K562 (cell line): ENCODE measurements around the gene PNMT. TPM values are rescaled to one million over a fixed set of nuclear protein-coding genes. Genes with fewer than 3 reads are reported as not detected.

Experiments used
- CBFB ChIP-seq: sonication (generic); formaldehyde crosslinking; IDR thresholded peaks from 2 replicates; pipeline ENCODE4 v1.4.0; 2020; ENCODE audit warnings: mild to moderate bottlenecking, missing genetic modification reagents
- ELF4 ChIP-seq: fragments of 450-650 bp; formaldehyde crosslinking; IDR thresholded peaks from 2 replicates; pipeline ENCODE4 v1.4.0; 2022; ENCODE audit warnings: missing genetic modification characterization
- FOXM1 ChIP-seq, 2 experiments: fragments of 450-650 bp in 1 of 2; sonication (generic) in 1 of 2; formaldehyde crosslinking in 1 of 2; IDR thresholded peaks; 2 replicates each; pipeline versions ENCODE4 v1.6.1 to v1.9.0; 2017 to 2022; ENCODE audit warnings: low read depth in 2 of 2, mild to moderate bottlenecking in 2 of 2, missing genetic modification reagents in 1 of 2, moderate library complexity in 1 of 2
- FOXO4 ChIP-seq: fragments of 450-650 bp; formaldehyde crosslinking; IDR thresholded peaks from 2 replicates; pipeline ENCODE4 v1.4.0; 2020; ENCODE audit warnings: mild to moderate bottlenecking, moderate library complexity
- HNRNPL ChIP-seq: fragments of 200-400 bp; formaldehyde crosslinking; IDR thresholded peaks from 2 replicates; pipeline ENCODE4 v1.6.1; 2017; ENCODE audit warnings: low read depth, mild to moderate bottlenecking, low read length
- ILF3 ChIP-seq: fragments of 450-650 bp; IDR thresholded peaks from 2 replicates; pipeline ENCODE4 v1.6.1; 2018; ENCODE audit warnings: antibody characterized with exemption, mild to moderate bottlenecking, moderate library complexity, borderline replicate concordance
- JUN ChIP-seq, 2 experiments: sonication (generic) in 1 of 2; formaldehyde crosslinking in 1 of 2; IDR thresholded peaks; 2 replicates each; pipeline versions ENCODE4 v1.6.1 to v1.8.0; 2012 to 2022; ENCODE audit warnings: borderline replicate concordance in 2 of 2, mild to moderate bottlenecking in 2 of 2, improper control_type of control experiment in 1 of 2, low read depth in 1 of 2, low read length in 1 of 2, missing genetic modification reagents in 1 of 2
- MCM7 ChIP-seq, 2 experiments: fragments of 450-650 bp; IDR thresholded peaks; 2 replicates each; pipeline ENCODE4 v1.6.1; 2016 to 2018
- MEF2A ChIP-seq: IDR thresholded peaks from 2 replicates; pipeline ENCODE4 v1.6.1; 2011; ENCODE audit warnings: low read depth, mild to moderate bottlenecking, low read length, moderate library complexity; ENCODE audit not compliant: control insufficient read depth
- TAF7 ChIP-seq: fragments of 450-650 bp; IDR thresholded peaks from 2 replicates; pipeline ENCODE4 v1.6.1; 2016; ENCODE audit warnings: missing genetic modification characterization, missing compliant biosample characterization
- THAP12 ChIP-seq: fragments of 250-450 bp; sonication (Bioruptor Pico); IDR thresholded peaks from 2 replicates; pipeline ENCODE4 v1.9.0; 2021; ENCODE audit warnings: mild to moderate bottlenecking, inconsistent platforms
- U2AF1 ChIP-seq: fragments of 200-400 bp; formaldehyde crosslinking; optimal IDR thresholded peaks from 2 replicates; pipeline ENCODE3; 2017; ENCODE audit warnings: mild to moderate bottlenecking, low read depth, low read length, moderate library complexity
- YBX1 ChIP-seq: fragments of 450-650 bp; IDR thresholded peaks from 2 replicates; pipeline ENCODE4 v1.7.1; 2016; ENCODE audit warnings: mild to moderate bottlenecking
- ZBED1 ChIP-seq: IDR thresholded peaks from 2 replicates; pipeline ENCODE4 v1.6.1; 2014
- ZNF695 ChIP-seq: fragments of 450-650 bp; formaldehyde crosslinking; IDR thresholded peaks from 2 replicates; pipeline ENCODE4 v1.4.0; 2020; ENCODE audit warnings: mild to moderate bottlenecking, moderate library complexity
- ZNF699 ChIP-seq: fragments of 250-450 bp; sonication (Bioruptor Pico); IDR thresholded peaks from 2 replicates; pipeline ENCODE4 v1.8.0; 2021; ENCODE audit warnings: mild to moderate bottlenecking, moderate library complexity; ENCODE audit not compliant: insufficient replicate concordance
- polyA plus RNA-seq, 8 experiments: library from polyadenylated mRNA; depleted of rRNA in 4 of 8; stranded (reverse) in 5 of 8; unstranded in 3 of 8; fragments of >200 nt; fragmentation: Nextera tagmentation in 2 of 8; fragmentation: Illumina TruSeq in 1 of 8; extraction: Ambion mirVana in 2 of 8; extraction: Trizol in 1 of 8; gene quantifications; 2 replicates each; pipeline versions ENCODE4 v1.2.1 to v1.2.3, GENCODE V29; 2011 to 2014; ENCODE audit warnings: inconsistent platforms in 1 of 8, missing spikeins in 1 of 8
- total RNA-seq, 7 experiments: library from RNA; depleted of rRNA in 6 of 7; stranded (reverse); fragments of >200 nt in 6 of 7; fragmentation: Illumina TruSeq in 2 of 7; extraction: Trizol in 2 of 7; gene quantifications; 2 replicates each; pipeline versions ENCODE4 v1.2.1 to v1.2.3, GENCODE V29; 2011 to 2021; ENCODE audit warnings: low replicate concordance in 1 of 7
- TF ChIP-seq, protein P1 (sequence below): fragments of 450-650 bp; IDR thresholded peaks from 2 replicates; pipeline ENCODE4 v1.6.1; 2016; ENCODE audit warnings: borderline replicate concordance
- TF ChIP-seq, protein P2 (sequence below): sonication (generic); formaldehyde crosslinking; IDR thresholded peaks from 2 replicates; pipeline ENCODE4 v1.8.0; 2023; ENCODE audit warnings: mild to moderate bottlenecking, missing genetic modification reagents

Gene PNMT
- total and polyA plus RNA-seq, 9 of the 15 experiments (the other 6 are each of a cell fraction or from before 2014, with no cell fraction given): 0.55 to 18.1 (median 5.8) TPM

DNA sequence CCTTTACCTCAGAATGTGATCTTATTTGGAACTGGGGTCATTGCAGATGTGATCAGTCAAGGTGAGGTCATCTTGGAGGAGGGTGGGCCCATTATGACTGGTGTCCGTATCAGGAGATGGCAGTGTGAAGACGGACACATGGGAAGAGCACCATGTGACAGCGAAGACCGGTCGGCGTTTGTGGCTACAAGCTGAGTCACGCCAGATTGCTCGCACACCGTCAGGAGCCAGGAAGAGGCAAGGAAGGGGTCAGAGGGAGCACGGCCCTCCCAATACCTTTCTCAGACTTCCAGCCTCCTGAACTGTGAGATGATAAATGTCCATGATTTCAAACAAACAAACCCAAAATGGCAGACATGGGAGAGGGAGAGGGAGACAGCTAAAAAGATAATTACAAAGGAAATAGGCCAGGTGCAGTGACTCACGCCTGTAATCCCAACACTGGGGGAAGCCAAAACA lies 18.1 kb upstream of the PNMT start (continued):
- TF ChIP-seq FOXM1 (IDR thresholded peaks at IDR 0.05; ENCODE audit: low read depth) (no peak), FOXM1 (CRISPR knock-in tag; IDR thresholded peaks at IDR 0.05; ENCODE audit: low read depth) (no peak), ELF4 (CRISPR knock-in tag) (peak; percentile 78; the same call in 1 of the 2 replicates), U2AF1 (no peak), THAP12 (CRISPR knock-in tag) (no peak), ZBED1 (no peak), TAF7 (tag) (no peak), JUN (IDR thresholded peaks at IDR 0.05; ENCODE audit: borderline replicate concordance, low read depth, low read length) (peak; percentile 90), JUN (CRISPR knock-in tag; IDR thresholded peaks at IDR 0.05; ENCODE audit: borderline replicate concordance) (no peak), FOXO4 (CRISPR knock-in tag) (no peak), YBX1 (no peak), MCM7 (IDR thresholded peaks at IDR 0.05) (no peak; a peak in 1 of 4 replicates), CBFB (no peak), ILF3 (no peak), ZNF695 (CRISPR knock-in tag) (no peak), HNRNPL (no peak), ZNF699 (CRISPR knock-in tag) (no peak), MEF2A (no peak)
- TF ChIP-seq, protein P1, sequence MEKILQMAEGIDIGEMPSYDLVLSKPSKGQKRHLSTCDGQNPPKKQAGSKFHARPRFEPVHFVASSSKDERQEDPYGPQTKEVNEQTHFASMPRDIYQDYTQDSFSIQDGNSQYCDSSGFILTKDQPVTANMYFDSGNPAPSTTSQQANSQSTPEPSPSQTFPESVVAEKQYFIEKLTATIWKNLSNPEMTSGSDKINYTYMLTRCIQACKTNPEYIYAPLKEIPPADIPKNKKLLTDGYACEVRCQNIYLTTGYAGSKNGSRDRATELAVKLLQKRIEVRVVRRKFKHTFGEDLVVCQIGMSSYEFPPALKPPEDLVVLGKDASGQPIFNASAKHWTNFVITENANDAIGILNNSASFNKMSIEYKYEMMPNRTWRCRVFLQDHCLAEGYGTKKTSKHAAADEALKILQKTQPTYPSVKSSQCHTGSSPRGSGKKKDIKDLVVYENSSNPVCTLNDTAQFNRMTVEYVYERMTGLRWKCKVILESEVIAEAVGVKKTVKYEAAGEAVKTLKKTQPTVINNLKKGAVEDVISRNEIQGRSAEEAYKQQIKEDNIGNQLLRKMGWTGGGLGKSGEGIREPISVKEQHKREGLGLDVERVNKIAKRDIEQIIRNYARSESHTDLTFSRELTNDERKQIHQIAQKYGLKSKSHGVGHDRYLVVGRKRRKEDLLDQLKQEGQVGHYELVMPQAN: peak; percentile 74; the same call in 1 of the 2 replicates
- TF ChIP-seq, protein P2, sequence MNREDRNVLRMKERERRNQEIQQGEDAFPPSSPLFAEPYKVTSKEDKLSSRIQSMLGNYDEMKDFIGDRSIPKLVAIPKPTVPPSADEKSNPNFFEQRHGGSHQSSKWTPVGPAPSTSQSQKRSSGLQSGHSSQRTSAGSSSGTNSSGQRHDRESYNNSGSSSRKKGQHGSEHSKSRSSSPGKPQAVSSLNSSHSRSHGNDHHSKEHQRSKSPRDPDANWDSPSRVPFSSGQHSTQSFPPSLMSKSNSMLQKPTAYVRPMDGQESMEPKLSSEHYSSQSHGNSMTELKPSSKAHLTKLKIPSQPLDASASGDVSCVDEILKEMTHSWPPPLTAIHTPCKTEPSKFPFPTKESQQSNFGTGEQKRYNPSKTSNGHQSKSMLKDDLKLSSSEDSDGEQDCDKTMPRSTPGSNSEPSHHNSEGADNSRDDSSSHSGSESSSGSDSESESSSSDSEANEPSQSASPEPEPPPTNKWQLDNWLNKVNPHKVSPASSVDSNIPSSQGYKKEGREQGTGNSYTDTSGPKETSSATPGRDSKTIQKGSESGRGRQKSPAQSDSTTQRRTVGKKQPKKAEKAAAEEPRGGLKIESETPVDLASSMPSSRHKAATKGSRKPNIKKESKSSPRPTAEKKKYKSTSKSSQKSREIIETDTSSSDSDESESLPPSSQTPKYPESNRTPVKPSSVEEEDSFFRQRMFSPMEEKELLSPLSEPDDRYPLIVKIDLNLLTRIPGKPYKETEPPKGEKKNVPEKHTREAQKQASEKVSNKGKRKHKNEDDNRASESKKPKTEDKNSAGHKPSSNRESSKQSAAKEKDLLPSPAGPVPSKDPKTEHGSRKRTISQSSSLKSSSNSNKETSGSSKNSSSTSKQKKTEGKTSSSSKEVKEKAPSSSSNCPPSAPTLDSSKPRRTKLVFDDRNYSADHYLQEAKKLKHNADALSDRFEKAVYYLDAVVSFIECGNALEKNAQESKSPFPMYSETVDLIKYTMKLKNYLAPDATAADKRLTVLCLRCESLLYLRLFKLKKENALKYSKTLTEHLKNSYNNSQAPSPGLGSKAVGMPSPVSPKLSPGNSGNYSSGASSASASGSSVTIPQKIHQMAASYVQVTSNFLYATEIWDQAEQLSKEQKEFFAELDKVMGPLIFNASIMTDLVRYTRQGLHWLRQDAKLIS (CRISPR knock-in tag): no peak
